Muscle of leg (tissue), 11 donors: ENCODE results near the gene HPGDS. TPM values are rescaled to one million over a fixed set of nuclear protein-coding genes. Genes with fewer than 3 reads are reported as not detected.
"Not testable (repeated sequence)": the region's sequence is repeated elsewhere in the genome, so short reads cannot be mapped to it uniquely, and the experiment has no call there.

Source experiments
- DNase-seq: peaks from one replicate; pipeline ENCODE4 v3.0.0; 2013
- H3K27ac ChIP-seq: one replicate; pipeline ENCODE4 v1.5.1; 2013; ENCODE audit warnings: mild to moderate bottlenecking, low read length, control low read depth
- H3K27me3 ChIP-seq: one replicate; pipeline ENCODE4 v1.6.1; 2013; ENCODE audit warnings: low read length; ENCODE audit not compliant: control insufficient read depth, insufficient read depth
- H3K36me3 ChIP-seq: one replicate; pipeline ENCODE4 v1.6.1; 2013; ENCODE audit warnings: low read length; ENCODE audit not compliant: control insufficient read depth, insufficient read depth
- H3K4me1 ChIP-seq: one replicate; pipeline ENCODE4 v1.6.1; 2013; ENCODE audit warnings: low read length; ENCODE audit not compliant: control insufficient read depth, insufficient read depth
- H3K4me3 ChIP-seq: one replicate; pipeline ENCODE4 v1.5.1; 2013; ENCODE audit warnings: low read length, control low read depth
- H3K9me3 ChIP-seq: replicated peaks from 2 replicates; pipeline ENCODE4 v1.6.1; 2013; ENCODE audit warnings: low read depth, low read length; ENCODE audit not compliant: control insufficient read depth
- WGBS: methylation state at CpG from one replicate; pipeline ENCODE4 v1.1.5; 2013; ENCODE audit warnings: missing lambda C conversion rate; ENCODE audit not compliant: insufficient coverage; 5-methylcytosine and 5-hydroxymethylcytosine counted together
- polyA plus RNA-seq, 8 donors: library from polyadenylated mRNA; unstranded; fragments of 120-200 nt; gene quantifications; one replicate each; pipeline versions ENCODE4 v1.2.1 to v1.2.3, GENCODE V29; 2013; ENCODE audit warnings: inconsistent platforms in 1 of 8, low replicate concordance in 1 of 8; ENCODE audit not compliant: insufficient read length in 8 of 8, insufficient read depth in 1 of 8
- total RNA-seq: library from RNA; stranded (reverse); fragments of 120-200 nt; gene quantifications from one replicate; pipeline ENCODE4 v1.2.4, GENCODE V29; 2013

The HPGDS gene
- total and polyA plus RNA-seq, 9 donors = 6.7 to 10.5 (median 8.5) TPM

- Histone ChIP-seq H3K9me3 (no peaks in the 10 kb centered on the region), H3K27ac (no peak overlapping the region), H3K4me1 (peaks cover 3% of the 10 kb centered on the region), H3K4me3 (no peak overlapping the region), H3K27me3 (no peaks in the 10 kb centered on the region), H3K36me3 (no peaks in the 10 kb centered on the region)
- DNase-seq = peak; percentile 60
- 83% methylated on average over 1 of the region's 2 CpGs for WGBS
Observed at GRCh38 chr4:94304365-94304971, 38.2 kb downstream of the HPGDS start.

- no peak overlapping the region for H3K27ac ChIP-seq
- DNase-seq = no peak
- WGBS = no CpG with 5 or more reads among the region's 2 CpGs
- H3K9me3 ChIP-seq = no peaks in the 10 kb centered on the region
- H3K4me3 ChIP-seq = no peak overlapping the region
- no peaks in the 10 kb centered on the region for H3K36me3 ChIP-seq
- H3K27me3 ChIP-seq = no peaks in the 10 kb centered on the region
- no peaks in the 10 kb centered on the region for H3K4me1 ChIP-seq
Observed at GRCh38 chr4:94302191-94302590, 40.4 kb downstream of the HPGDS start.

GRCh38 chr4:94298725-94299252 lies 43.8 kb downstream of the HPGDS start:
- Histone ChIP-seq H3K4me1 (no peaks in the 10 kb centered on the region), H3K9me3 (no peaks in the 10 kb centered on the region), H3K27ac (no peak overlapping the region), H3K27me3 (no peaks in the 10 kb centered on the region), H3K4me3 (no peak overlapping the region), H3K36me3 (no peaks in the 10 kb centered on the region)
- DNase-seq = no peak
- whole genome bisulfite sequencing = 100% methylated on average over 1 of the region's 4 CpGs

GRCh38 chr4:94295473-94295872 lies 47.2 kb downstream of the HPGDS start:
- WGBS = 73% methylated on average over 6 of the region's 6 CpGs
- not testable (repeated sequence) for DNase-seq, H3K36me3 ChIP-seq, H3K4me3 ChIP-seq, H3K27ac ChIP-seq, H3K4me1 ChIP-seq, H3K27me3 ChIP-seq, H3K9me3 ChIP-seq

GRCh38 chr4:94293981-94294380 lies 48.7 kb downstream of the HPGDS start:
- not testable (repeated sequence) for H3K9me3 ChIP-seq, H3K27ac ChIP-seq, H3K27me3 ChIP-seq, H3K36me3 ChIP-seq, H3K4me3 ChIP-seq, H3K4me1 ChIP-seq, DNase-seq
- WGBS = 100% methylated on average over 2 of the region's 4 CpGs

GRCh38 chr4:94290245-94290644 lies 52.4 kb downstream of the HPGDS start:
- H3K36me3 ChIP-seq = peaks cover 17% of the 10 kb centered on the region
- H3K4me1 ChIP-seq = no peaks in the 10 kb centered on the region
- no peak overlapping the region for H3K4me3 ChIP-seq
- no peak for DNase-seq
- WGBS = 54% methylated on average over 1 of the region's 2 CpGs
- H3K27me3 ChIP-seq = no peaks in the 10 kb centered on the region
- no peaks in the 10 kb centered on the region for H3K9me3 ChIP-seq
- no peak overlapping the region for H3K27ac ChIP-seq

GRCh38 chr4:94285666-94286065 lies 57.0 kb downstream of the HPGDS start:
- peak; percentile 10 for DNase-seq
- H3K9me3 ChIP-seq = no peaks in the 10 kb centered on the region
- no peaks in the 10 kb centered on the region for H3K4me1 ChIP-seq
- H3K27ac ChIP-seq = no peak overlapping the region
- peaks cover 25% of the 10 kb centered on the region for H3K36me3 ChIP-seq
- H3K4me3 ChIP-seq = no peak overlapping the region
- 88% methylated on average over 4 of the region's 4 CpGs for WGBS
- H3K27me3 ChIP-seq = no peaks in the 10 kb centered on the region

- no CpG with 5 or more reads among the region's 1 CpG for WGBS
- Histone ChIP-seq H3K36me3 (peaks cover 21% of the 10 kb centered on the region), H3K9me3 (no peaks in the 10 kb centered on the region), H3K4me3 (no peak overlapping the region), H3K27ac (no peak overlapping the region), H3K27me3 (no peaks in the 10 kb centered on the region), H3K4me1 (no peaks in the 10 kb centered on the region)
- DNase-seq = no peak
Observed at GRCh38 chr4:94284889-94285288, 57.7 kb downstream of the HPGDS start.

- H3K27me3 ChIP-seq = no peaks in the 10 kb centered on the region
- DNase-seq = no peak
- H3K4me1 ChIP-seq = no peaks in the 10 kb centered on the region
- no peak overlapping the region for H3K4me3 ChIP-seq
- no peaks in the 10 kb centered on the region for H3K9me3 ChIP-seq
- no CpG with 5 or more reads among the region's 2 CpGs for WGBS
- H3K27ac ChIP-seq = no peak overlapping the region
- peaks cover 24% of the 10 kb centered on the region for H3K36me3 ChIP-seq
Observed at GRCh38 chr4:94278781-94279180, 63.9 kb downstream of the HPGDS start.

GRCh38 chr4:94277534-94277933 lies 65.1 kb downstream of the HPGDS start:
- H3K36me3 ChIP-seq = peaks cover 21% of the 10 kb centered on the region

GRCh38 chr4:94276204-94276603 lies 66.4 kb downstream of the HPGDS start:
- peaks cover 19% of the 10 kb centered on the region for H3K36me3 ChIP-seq
- no CpG with 5 or more reads among the region's 7 CpGs for WGBS
- H3K4me1 ChIP-seq = no peaks in the 10 kb centered on the region
- no peak for DNase-seq
- H3K27ac ChIP-seq = no peak overlapping the region
- no peaks in the 10 kb centered on the region for H3K9me3 ChIP-seq
- no peaks in the 10 kb centered on the region for H3K27me3 ChIP-seq
- H3K4me3 ChIP-seq = no peak overlapping the region

More at GRCh38 chr4:94277534-94277933, 65.1 kb downstream of the HPGDS start:
- no peak overlapping the region for H3K4me3 ChIP-seq
- no CpG with 5 or more reads among the region's 3 CpGs for WGBS
- H3K9me3 ChIP-seq = no peaks in the 10 kb centered on the region
- H3K4me1 ChIP-seq = no peaks in the 10 kb centered on the region
- no peak overlapping the region for H3K27ac ChIP-seq
- H3K27me3 ChIP-seq = no peaks in the 10 kb centered on the region
- no peak for DNase-seq
